Left ventricle myocardium superior (tissue), 1 donor: ENCODE results near the gene FRMPD4. TPM values are rescaled to one million over a fixed set of nuclear protein-coding genes. Genes with fewer than 3 reads are reported as not detected.
"Not testable (repeated sequence)": the region's sequence is repeated elsewhere in the genome, so short reads cannot be mapped to it uniquely, and the experiment has no call there.

Experiments used
- ATAC-seq: fragments of 200-7000 bp; cut with Tn5 transposase; one replicate; pipeline ENCODE4 v1.9.1; 2020; ENCODE audit warnings: mild to moderate bottlenecking, moderate library complexity
- DNase-seq: peaks from one replicate; pipeline ENCODE4 v3.0.0-alpha.2; 2020
- intact Hi-C: fragments of 100-400 bp; cut with micrococcal nuclease; formaldehyde crosslinking; loops from one replicate; pipeline ENCODE4 v1.11.0; 2022
- total RNA-seq: library from RNA; stranded (reverse); fragmentation: NEBNext Ultra II Directional; extraction: Animal tissue kit (Norgen Biotek cat#: 25700); gene quantifications from one replicate; pipeline ENCODE4 v1.2.1, GENCODE V29; 2021
- donor health status: DM: no; HTN: yes; CAD: no; lungs with severe emphysema.

FRMPD4 gene
- total RNA-seq, 1 donor from 2014 or later = 0.99 TPM

DNA sequence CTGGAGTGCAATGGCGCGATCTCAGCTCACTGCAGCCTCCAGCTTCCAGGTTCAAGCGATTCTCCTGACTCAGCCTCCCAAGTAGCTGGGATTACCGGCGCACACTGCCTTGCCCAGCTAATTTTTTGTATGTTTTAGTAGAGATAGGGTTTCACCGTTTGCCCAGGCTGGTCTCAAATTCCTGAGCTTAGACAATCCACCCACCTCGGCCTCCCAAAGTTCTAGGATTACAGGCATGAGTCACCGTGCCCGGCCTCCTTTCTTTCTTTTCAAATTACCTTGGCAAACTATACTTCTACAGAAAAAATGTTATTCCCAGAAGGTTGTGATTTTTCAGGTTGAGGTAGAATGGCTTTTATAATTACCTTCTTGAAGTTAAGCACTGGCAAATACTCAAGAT is 331.0 kb downstream of the FRMPD4 start:
- no peak for ATAC-seq
- intact Hi-C loops = no loop called here

DNA sequence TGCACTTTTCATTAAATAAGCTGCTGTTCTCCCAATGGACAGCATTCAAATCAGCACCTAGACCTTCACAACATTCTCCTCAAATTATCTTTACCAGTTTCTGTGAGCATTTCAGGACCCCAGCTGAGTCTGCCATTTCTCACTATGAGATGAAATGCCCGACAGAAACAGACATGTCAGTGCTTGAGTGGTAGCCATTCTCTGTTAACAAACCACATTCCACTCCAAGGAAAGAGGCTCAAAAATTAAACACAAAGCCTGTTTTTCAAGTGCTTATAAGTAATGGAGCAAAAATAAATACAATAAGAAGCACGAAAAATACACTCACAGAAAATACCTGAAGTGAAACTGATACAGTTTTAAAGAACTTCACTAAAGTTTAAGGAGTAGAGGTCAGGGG is 332.8 kb downstream of the FRMPD4 start:
- ATAC-seq (no peak), DNase-seq (no peak)
- intact Hi-C loops = no loop called here

More for the DNA sequence above, 331.0 kb downstream of the FRMPD4 start:
- DNase-seq = no peak

DNA sequence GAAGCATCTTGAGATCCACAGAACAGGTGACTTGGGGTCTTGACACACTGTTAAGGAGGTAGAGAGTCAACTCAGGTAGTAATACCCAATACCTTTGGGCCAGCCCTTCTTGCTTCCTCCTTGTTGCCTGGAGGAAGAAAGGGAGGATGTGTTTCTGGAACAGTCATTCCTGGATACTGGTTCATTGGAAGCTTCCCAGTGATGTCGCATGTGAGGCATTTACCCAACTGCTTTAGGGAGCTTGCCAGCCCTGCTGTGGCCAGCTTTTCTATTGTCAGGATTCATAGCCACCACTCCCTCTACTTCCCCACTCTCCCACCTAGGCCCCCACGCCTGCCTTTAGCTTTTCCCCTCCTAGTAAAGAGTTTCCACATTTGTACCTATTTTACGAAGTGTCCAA is 342.7 kb downstream of the FRMPD4 start:
- ATAC-seq (no peak), DNase-seq (no peak)
- intact Hi-C loops = no loop called here

DNA sequence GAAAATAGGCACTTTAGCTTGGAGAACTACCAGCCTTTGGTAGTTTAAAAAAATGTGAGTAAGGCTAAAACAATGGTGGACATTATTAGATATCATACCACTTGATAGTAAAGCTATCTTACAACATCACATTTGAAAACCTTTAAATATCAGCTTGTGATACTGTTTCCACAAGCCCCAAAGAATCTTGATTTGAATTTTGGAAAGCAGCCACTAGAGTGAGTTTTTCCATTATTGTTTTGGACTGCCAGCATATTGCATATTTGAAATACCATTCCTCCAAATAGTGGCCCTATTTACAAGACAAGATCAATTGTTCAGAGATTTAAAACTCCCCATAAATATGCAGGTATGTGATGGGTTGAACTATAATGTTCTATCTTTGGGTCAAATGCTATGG is 349.9 kb downstream of the FRMPD4 start:
- intact Hi-C loops = no loop called here
- DNase-seq (no peak), ATAC-seq (no peak)

DNA sequence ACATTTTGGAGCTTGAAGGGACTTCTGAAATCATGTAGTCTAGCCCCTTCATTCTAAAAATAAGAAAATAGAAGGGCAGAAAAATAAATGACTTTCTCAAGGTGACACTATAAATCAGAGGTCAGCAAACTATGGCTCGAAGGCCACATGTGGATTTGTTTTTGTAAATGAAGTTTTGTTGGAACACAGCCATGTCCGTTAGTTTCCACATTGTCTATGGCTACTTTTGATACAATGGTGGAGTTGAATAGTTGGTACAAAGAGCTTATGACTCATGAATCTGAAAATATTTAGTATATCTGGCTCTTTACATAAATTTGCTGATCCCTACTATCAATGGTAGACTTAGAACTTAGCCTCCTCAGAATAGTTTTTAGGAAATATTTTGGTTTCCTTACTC is 350.5 kb downstream of the FRMPD4 start:
- ATAC-seq (no peak), DNase-seq (no peak)
- intact Hi-C loops = no loop called here

DNA sequence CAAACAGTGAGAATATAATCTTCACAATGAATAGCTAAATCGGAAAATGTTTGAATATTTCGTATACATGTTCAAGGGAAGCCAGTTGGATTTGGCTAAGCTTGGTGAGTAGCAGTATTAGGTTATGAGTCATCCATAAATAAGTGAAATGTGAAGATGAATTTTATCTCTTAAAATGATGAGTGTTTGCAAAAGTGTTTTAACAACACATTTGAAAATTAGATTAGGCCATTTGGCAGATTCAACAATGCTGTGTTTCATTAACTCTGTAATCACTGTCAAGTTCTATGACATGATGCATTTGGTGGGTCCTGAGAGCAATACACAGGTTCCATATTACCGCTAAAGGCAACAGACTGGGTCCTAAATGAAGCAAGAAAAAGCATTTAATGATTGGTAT is 351.1 kb downstream of the FRMPD4 start:
- intact Hi-C loops = no loop called here
- DNase-seq (no peak), ATAC-seq (no peak)

DNA sequence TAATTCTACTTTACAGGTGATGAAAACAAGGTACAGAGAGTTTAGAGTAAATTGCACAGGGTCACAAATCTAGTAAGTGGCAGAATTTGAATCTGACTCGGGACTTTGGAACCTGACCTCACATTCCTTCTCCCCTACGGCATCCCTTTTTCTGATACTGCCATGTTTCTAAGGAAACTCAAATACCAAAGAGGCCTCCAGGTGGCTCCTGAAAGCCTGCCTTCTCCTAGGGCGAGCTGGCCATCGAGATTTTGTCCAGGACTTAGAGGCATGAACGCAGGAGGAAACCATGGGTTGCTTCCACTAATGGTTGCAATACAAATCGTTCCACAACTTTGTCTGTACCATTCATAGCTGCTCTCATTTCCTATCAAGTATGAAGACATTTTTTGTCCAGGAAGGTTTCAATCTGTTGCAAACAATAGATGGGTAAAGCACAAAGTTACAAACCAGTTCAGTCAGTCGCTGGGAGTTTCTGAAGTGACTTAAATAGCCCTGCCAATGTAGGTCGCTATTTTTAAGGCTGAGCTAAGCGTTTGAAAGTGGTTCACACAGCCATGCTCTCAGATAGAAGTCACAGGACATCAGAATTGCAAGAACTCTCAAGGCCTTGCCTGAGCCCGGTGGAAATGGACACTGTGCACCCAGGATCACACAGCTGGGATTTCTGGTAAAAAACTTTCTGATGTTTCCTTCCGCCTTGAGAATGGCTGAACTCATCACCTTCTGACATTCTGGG is 356.3 kb downstream of the FRMPD4 start:
- ATAC-seq (peak; percentile 97), DNase-seq (no peak)
- intact Hi-C loops = no loop called here

DNA sequence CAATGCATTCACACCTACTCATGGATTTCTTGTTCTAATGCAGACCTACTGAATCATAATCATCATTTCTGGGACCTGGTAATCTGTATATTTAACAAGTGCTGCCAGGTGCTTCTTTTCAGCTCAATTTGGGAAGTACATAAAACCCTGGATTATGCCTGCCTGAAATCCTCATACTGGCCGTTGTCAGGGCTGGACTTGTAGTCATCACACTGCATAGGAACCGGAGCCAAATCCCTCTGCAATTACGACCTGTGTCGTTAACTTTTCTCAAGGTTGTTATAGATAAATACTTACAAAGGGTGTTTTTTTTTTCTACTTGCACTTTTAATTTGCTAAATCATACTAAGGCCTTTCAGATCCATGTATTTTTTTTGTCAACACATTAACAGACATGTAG is 358.1 kb downstream of the FRMPD4 start:
- peak; percentile 50 for ATAC-seq

DNA sequence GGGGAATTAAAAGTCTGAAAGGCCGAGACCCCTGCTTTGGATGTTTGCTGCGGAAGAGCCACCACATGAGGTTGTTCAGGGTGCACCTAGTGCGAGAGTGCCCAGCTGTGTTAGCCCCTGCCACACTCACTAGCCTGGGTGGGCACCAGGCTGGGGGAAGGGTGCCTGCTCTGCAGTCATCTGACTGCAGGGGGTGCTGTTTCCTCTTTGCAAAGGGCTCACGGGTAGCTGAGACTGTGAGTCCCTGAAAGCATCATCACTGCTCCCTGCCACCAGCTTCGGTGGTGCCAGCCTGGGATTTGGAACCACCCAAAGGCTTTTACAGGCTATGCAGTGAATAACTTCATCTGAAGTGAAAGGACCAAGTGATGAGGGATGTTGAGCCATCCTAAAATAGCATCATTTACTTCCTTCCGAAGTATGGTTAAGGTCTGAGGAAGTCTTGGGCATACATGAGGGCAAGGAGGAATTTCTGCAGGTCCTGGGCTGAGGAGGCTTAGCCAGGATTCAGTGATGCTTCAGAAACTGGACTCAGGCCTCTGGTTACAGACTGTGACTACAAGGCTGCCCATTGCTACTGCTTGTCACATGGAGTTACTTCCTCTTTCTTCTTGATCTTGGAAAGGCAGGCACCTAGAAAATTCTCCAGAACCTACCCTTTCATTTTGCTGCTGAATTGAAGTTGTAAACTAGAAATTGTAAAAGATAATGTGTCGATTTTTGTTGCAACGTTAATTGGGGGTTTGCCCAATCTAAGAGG is 359.7 kb downstream of the FRMPD4 start:
- no peak for DNase-seq
- no peak for ATAC-seq
- intact Hi-C loops = no loop called here

More for the DNA sequence above, 358.1 kb downstream of the FRMPD4 start:
- intact Hi-C loops = no loop called here
- no peak for DNase-seq

DNA sequence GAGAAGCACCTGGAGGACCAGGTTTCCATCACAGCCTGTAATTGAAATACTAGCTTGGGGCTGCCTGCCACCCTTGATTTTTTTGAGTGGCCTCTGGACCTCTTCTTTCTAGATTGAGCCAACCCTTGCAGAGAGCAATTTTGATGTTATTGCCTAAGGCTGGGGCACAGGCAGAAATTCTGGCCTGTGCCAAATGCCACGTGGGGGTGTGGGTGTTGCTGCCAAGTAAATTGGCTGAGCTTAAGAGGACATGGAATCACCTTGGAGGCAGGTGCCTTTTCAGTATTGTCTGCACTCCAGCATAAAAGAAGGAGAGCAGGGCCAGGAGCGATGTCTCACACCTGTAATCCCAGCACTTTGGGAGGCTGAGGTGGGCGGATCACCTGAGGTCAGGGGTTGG is 366.9 kb downstream of the FRMPD4 start:
- DNase-seq (no peak), ATAC-seq (peak; percentile 50)
- intact Hi-C loops = no loop called here

DNA sequence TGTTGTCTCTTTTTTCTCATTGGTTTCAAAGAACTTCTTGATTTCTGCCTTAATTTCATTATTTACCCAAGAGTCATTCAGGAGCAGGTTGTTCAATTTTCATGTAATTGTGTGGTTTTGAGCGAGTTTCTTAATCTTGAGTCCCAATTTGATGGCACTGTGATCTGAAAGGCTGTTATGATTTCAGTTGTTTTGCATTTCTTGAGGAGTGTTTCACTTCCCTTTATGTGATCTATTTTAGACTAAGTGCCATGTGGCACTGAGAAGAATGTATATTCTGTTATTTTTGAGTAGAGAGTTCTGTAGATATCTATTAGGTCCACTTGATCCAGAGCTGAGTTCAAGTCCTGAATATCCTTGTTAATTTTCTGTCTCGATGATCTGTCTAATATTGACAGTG is 377.1 kb downstream of the FRMPD4 start:
- ATAC-seq, intact Hi-C loops, DNase-seq: not testable (repeated sequence)

DNA sequence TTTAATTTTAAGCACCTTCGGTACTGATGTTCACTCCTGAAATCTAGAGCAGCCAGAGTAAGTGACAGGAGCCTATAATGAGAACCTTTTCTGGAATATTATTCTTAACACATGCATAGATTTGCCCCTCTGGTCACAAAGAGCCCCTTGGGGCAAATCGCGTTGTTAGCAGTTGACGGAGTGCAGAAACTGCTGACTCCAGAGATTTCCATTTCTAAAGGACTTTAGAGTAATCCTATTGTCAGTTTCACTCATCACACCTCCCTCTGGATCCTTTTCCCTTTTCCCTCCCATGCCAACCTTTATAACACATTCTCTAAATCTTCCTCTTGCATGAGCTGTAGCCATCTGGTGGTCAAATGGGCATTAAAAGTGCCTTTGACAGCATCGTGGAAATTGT is 388.0 kb downstream of the FRMPD4 start:
- intact Hi-C loops = no loop called here
- no peak for ATAC-seq
- no peak for DNase-seq

DNA sequence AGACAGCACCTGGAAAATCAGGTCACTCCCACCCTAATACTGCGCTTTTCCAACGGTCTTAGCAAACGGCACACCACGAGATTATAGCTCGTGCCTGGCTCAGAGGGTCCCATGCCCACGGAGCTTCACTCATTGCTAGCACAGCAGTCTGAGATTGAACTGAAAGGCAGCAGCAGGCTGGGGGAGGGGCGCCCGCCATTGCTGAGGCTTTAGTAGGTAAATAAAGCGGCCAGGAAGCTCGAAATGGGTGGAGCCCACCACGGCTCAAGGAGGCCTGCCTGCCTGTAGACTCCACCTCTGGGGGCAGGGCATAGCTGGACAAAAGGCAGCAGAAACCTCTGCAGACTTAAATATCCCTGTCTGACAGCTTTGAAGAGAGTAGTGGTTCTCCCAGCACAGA is 399.8 kb downstream of the FRMPD4 start:
- intact Hi-C loops, ATAC-seq, DNase-seq: not testable (repeated sequence)

DNA sequence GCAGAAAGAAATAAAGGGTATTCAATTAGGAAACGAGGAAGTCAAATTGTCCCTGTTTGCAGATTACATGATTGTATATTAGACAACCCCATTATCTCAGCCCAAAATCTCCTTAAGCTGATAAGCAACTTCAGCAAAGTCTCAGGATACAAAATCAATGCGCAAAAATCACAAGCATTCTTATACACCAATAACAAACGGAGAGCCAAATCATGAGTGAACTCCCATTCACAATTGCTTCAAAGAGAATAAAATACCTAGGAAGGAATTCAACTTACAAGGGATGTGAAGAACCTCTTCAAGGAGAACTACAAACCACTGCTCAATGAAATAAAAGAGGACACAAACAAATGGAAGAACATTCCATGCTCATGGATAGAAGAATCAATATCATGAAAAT is 404.0 kb downstream of the FRMPD4 start:
- intact Hi-C loops, ATAC-seq, DNase-seq: not testable (repeated sequence)

DNA sequence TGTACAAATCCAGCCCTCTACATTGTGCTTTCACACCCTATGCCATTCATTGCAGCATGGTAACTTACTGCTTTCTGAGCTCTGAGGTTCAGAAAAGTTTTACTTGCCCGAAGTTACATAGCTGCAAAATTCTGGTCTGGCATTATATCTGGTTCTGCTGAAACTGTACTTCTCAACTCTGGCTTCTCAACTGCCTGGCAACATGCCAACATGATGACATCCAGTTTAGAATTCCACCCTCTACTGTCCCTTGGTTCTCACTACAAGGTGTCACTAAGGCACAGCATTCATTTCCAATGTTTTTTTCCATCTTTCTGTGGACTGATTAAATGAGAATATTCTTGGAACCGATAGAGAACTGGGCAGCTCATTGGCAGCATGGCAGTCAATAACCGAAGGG is 410.1 kb downstream of the FRMPD4 start:
- intact Hi-C loops = no loop called here
- ATAC-seq = no peak
- DNase-seq = no peak

DNA sequence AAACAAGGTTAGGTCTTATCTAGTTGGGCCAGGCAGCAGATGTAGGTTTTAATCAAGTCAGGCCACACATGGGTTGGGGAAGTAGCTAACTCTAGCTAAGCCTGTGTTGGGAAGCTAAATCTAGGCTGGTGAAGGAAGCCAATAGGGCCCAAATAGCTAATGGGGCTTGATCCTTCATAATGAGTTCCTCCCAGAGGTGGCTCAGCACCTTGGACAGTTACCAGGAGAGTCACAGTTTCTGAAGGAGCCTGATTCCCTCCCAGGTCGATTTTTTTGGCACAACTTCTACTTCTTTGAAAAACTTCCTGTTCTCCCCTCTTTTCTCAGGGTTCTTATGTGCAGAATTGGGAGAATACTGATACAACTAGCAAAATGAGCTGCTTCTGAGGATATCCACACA is 410.5 kb downstream of the FRMPD4 start:
- ATAC-seq = no peak
- intact Hi-C loops = no loop called here
- no peak for DNase-seq

DNA sequence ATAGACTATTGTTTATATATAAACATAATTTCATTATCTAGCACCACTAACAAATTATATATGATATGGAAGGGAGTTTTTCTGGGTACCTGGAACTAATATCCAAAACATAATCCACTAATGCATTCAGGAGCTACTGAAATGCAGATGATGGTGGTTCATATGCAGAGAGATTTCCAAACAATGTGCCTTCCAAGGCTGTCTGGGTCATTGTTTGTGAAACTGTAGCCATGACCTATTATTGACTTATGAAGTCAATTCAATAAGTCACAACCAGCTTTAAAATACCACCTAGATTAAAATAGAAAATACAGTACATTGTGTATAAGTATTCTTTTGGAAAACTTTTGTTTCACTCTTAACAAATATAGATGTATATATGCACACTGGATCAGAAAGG is 415.9 kb downstream of the FRMPD4 start:
- no peak for ATAC-seq
- intact Hi-C loops = no loop called here

DNA sequence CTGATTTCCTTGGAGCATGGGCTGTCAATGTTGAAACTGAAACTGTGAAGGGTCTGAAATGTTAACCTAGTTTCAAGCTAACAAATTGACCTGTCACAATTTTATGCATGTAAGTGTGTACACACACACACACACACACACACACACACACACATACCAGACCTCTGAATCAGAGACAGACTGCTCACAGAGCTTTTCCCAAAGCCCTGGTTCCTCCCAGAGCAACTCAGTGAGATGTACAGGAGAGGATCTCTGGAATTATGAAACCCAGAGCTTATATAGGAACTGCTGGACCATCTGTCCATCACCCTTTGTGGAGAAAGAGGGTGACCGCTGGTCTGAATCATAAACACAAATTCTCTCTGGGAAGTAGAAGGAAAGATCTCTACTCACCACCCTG is 424.8 kb downstream of the FRMPD4 start:
- DNase-seq (no peak), ATAC-seq (no peak)
- intact Hi-C loops = no loop called here

More for the DNA sequence above, 415.9 kb downstream of the FRMPD4 start:
- no peak for DNase-seq

DNA sequence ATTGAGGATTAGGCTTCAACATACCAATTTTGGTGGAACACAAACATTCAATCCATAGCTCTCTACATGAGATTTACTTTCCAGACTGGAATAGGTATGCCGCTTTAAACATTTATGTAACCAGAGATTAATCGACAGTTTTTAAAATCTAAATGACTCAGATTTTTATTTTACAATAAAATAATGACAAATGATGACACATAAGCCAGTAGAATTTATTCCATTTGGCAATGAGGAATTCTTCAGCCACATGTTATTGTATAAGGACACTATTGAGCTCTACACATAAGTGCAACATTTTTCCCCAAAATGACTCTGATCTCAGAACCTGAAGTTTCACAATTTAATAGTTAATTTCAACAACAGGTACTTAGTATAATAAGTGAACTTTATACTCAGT is 425.9 kb downstream of the FRMPD4 start:
- DNase-seq = no peak
- no peak for ATAC-seq
- intact Hi-C loops = no loop called here

DNA sequence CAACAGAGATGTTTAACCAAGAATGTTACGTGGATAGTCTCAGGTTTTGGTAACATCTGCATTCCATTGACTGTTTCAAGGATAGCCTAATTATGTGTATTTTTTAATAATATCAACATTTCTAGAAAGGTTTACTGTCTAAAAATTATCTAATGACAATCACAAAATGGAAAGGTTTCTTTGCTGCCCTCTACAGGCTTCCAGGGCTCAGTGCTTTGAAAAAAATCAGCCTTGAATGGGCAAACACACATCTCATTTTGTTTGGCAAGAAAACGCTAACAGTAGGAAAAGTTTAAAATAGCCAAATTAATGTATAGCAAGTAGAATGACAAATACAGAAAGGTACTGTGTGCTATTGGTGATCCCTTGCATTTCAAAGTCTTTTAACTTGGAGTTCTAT is 429.6 kb downstream of the FRMPD4 start:
- no peak for ATAC-seq
- intact Hi-C loops = no loop called here
- no peak for DNase-seq
